ENCODE data around the gene PRKCB.
"Not testable (repeated sequence)": the region's sequence is repeated elsewhere in the genome, so short reads cannot be mapped to it uniquely, and the experiment has no call there.

Gene PRKCB

GRCh38 chr16:24102209-24102660 lies 266.5 kb downstream of the PRKCB start:
- Histone ChIP-seq H3K36me3 (ENCODE audit: low read length) (no peaks in the 10 kb centered on the region), H3K4me2 (ENCODE audit: low read depth, low read length, poor library complexity, severe bottlenecking) (no peak overlapping the region), H2AFZ (ENCODE audit: low read depth, low read length, severe bottlenecking) (no peak overlapping the region), H3K9me2 (replicated peaks; ENCODE audit: insufficient read depth, low read length) (no peaks in the 10 kb centered on the region), H4K20me1 (ENCODE audit: low read depth, low read length) (no peaks in the 10 kb centered on the region), H3K9ac (ENCODE audit: low read length) (no peak overlapping the region), H3F3A (ENCODE audit: insufficient read depth) (no peaks in the 10 kb centered on the region), H3K27ac (ENCODE audit: low read depth, low read length) (no peak overlapping the region), H3K4me3 (ENCODE audit: insufficient read depth, low read length, poor library complexity, severe bottlenecking) (no peak overlapping the region), H3K79me2 (ENCODE audit: insufficient read depth, low read length) (no peaks in the 10 kb centered on the region), H3K27me3 (ENCODE audit: low read length) (no peaks in the 10 kb centered on the region), H3K9me3 (ENCODE audit: insufficient read depth, low read length) (no peaks in the 10 kb centered on the region)
- TF ChIP-seq CTCF (IDR thresholded peaks at IDR 0.05; ENCODE audit: insufficient read depth, low read length, poor library complexity, severe bottlenecking) (no peak), EZH2phosphoT487 (conservative IDR thresholded peaks at IDR 0.05; ENCODE audit: low read length) (no peak)

- H3F3A ChIP-seq (ENCODE audit: insufficient read depth) = not testable (repeated sequence)
These were observed 269.7 kb downstream of the PRKCB start for GRCh38 chr16:24105471-24105870.

DNA sequence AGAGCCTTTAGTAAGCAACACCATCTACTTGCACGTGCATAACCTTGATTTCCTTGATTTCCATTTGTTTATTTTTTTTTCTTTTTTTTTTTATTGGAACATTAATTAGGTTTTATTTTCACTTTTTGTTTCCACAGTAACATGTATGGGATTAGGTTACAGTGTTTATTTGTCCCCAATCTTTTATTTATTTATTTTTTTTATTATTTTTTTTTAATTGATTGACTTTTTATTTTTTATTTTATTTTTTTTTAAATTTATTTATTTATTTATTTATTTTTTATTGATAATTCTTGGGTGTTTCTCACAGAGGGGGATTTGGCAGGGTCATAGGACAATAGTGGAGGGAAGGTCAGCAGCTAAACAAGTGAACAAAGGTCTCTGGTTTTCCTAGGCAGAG lies 272.3 kb downstream of the PRKCB start:
- H3K9me2 ChIP-seq (replicated peaks; ENCODE audit: insufficient read depth, low read length); H3K4me2 ChIP-seq (ENCODE audit: low read depth, low read length, poor library complexity, severe bottlenecking); H3K9me3 ChIP-seq (ENCODE audit: insufficient read depth, low read length); H4K20me1 ChIP-seq (ENCODE audit: low read depth, low read length); H3K9ac ChIP-seq (ENCODE audit: low read length); H2AFZ ChIP-seq (ENCODE audit: low read depth, low read length, severe bottlenecking); H3K4me3 ChIP-seq (ENCODE audit: insufficient read depth, low read length, poor library complexity, severe bottlenecking); H3K27me3 ChIP-seq (ENCODE audit: low read length); H3K36me3 ChIP-seq (ENCODE audit: low read length); H3K27ac ChIP-seq (ENCODE audit: low read depth, low read length); H3F3A ChIP-seq (ENCODE audit: insufficient read depth); H3K79me2 ChIP-seq (ENCODE audit: insufficient read depth, low read length): not testable (repeated sequence)

More at GRCh38 chr16:24105471-24105870, 269.7 kb downstream of the PRKCB start:
- not testable (repeated sequence) for H3K27me3 ChIP-seq (ENCODE audit: low read length); H3K4me2 ChIP-seq (ENCODE audit: low read depth, low read length, poor library complexity, severe bottlenecking); H3K27ac ChIP-seq (ENCODE audit: low read depth, low read length); H3K4me3 ChIP-seq (ENCODE audit: insufficient read depth, low read length, poor library complexity, severe bottlenecking); H2AFZ ChIP-seq (ENCODE audit: low read depth, low read length, severe bottlenecking); H3K79me2 ChIP-seq (ENCODE audit: insufficient read depth, low read length); H3K9ac ChIP-seq (ENCODE audit: low read length); H3K9me2 ChIP-seq (replicated peaks; ENCODE audit: insufficient read depth, low read length); H3K9me3 ChIP-seq (ENCODE audit: insufficient read depth, low read length); H4K20me1 ChIP-seq (ENCODE audit: low read depth, low read length); H3K36me3 ChIP-seq (ENCODE audit: low read length)

- Histone ChIP-seq H3K27ac (ENCODE audit: low read depth, low read length) (no peak overlapping the region), H3K27me3 (ENCODE audit: low read length) (no peaks in the 10 kb centered on the region), H3K9me3 (ENCODE audit: insufficient read depth, low read length) (no peaks in the 10 kb centered on the region), H2AFZ (ENCODE audit: low read depth, low read length, severe bottlenecking) (no peak overlapping the region), H3K9ac (ENCODE audit: low read length) (no peak overlapping the region), H3K36me3 (ENCODE audit: low read length) (no peaks in the 10 kb centered on the region), H4K20me1 (ENCODE audit: low read depth, low read length) (no peaks in the 10 kb centered on the region), H3F3A (ENCODE audit: insufficient read depth) (no peaks in the 10 kb centered on the region), H3K4me3 (ENCODE audit: insufficient read depth, low read length, poor library complexity, severe bottlenecking) (no peak overlapping the region), H3K9me2 (replicated peaks; ENCODE audit: insufficient read depth, low read length) (no peaks in the 10 kb centered on the region), H3K79me2 (ENCODE audit: insufficient read depth, low read length) (no peaks in the 10 kb centered on the region), H3K4me2 (ENCODE audit: low read depth, low read length, poor library complexity, severe bottlenecking) (no peak overlapping the region)
- TF ChIP-seq CTCF (IDR thresholded peaks at IDR 0.05; ENCODE audit: insufficient read depth, low read length, poor library complexity, severe bottlenecking) = no peak
- no peak for TF ChIP-seq EZH2phosphoT487 (conservative IDR thresholded peaks at IDR 0.05; ENCODE audit: low read length)
These were observed 276.0 kb downstream of the PRKCB start for GRCh38 chr16:24111724-24112302.

Measured in SU-DHL-6 (cell line).